ENCODE measurements around the gene ELAVL3. TPM values are rescaled to one million over a fixed set of nuclear protein-coding genes. Genes with fewer than 3 reads are reported as not detected.

The ELAVL3 gene
- total RNA-seq, 1 experiment from 2014 or later = 1.2 TPM

- H3K27me3 Mint-ChIP-seq (ENCODE audit: low read depth) = peaks cover 27% of the 10 kb centered on the region
- H3K4me3 Mint-ChIP-seq = peak overlapping the region; percentile 69 to 92
- H4K5ac ChIP-seq (ENCODE audit: insufficient read length, low read depth, low read length) = no peak overlapping the region
Measured at GRCh38 chr19:11422163-11423065, 58.4 kb downstream of the ELAVL3 start.

More at GRCh38 chr19:11422163-11423065, 58.4 kb downstream of the ELAVL3 start:
- Histone ChIP-seq H3K27me3 (ENCODE audit: insufficient read depth, low read length) (no peaks in the 10 kb centered on the region; the same call in 1 of the 2 replicates), H2BK5ac (ENCODE audit: insufficient read length, low read length) (no peak overlapping the region), H3K23ac (ENCODE audit: insufficient read length, low read depth, low read length) (no peak overlapping the region), H3K56ac (ENCODE audit: insufficient read length, low read depth, low read length) (no peak overlapping the region), H3K18ac (ENCODE audit: insufficient read length, low read depth, low read length) (peak overlapping the region; percentile 22), H4K20me1 (ENCODE audit: control insufficient read depth, insufficient read depth, insufficient read length) (no peaks in the 10 kb centered on the region), H3K23me2 (ENCODE audit: insufficient read length, low read depth, low read length, poor library complexity, severe bottlenecking) (peaks cover 32% of the 10 kb centered on the region), H2BK12ac (ENCODE audit: insufficient read length, low read depth, low read length) (no peak overlapping the region), H2AK5ac (ENCODE audit: insufficient read length, low read length) (no peak overlapping the region), H2BK20ac (ENCODE audit: low read depth, low read length, poor library complexity, severe bottlenecking) (no peak overlapping the region), H3K79me2 (ENCODE audit: insufficient read depth, low read length) (no peaks in the 10 kb centered on the region), H3K4me2 (ENCODE audit: insufficient read depth, insufficient read length, low read length) (peak overlapping the region; percentile 72), H4K91ac (ENCODE audit: insufficient read length, low read depth, low read length) (no peak overlapping the region), H3K14ac (ENCODE audit: insufficient read depth, low read length) (peak overlapping the region; percentile 13; the same call in 1 of the 2 replicates), H3K9ac (ENCODE audit: extremely low read depth, insufficient read length, low read length) (no peak overlapping the region), H3K79me1 (ENCODE audit: insufficient read depth, low read depth, low read length, poor library complexity, severe bottlenecking) (no peaks in the 10 kb centered on the region), H2BK120ac (ENCODE audit: low read depth, low read length, poor library complexity, severe bottlenecking) (no peak overlapping the region), H3K4me1 (ENCODE audit: insufficient read depth, low read length) (no peaks in the 10 kb centered on the region), H3T11ph (ENCODE audit: low read length) (no peak overlapping the region), H3K9me3 (ENCODE audit: control insufficient read depth, low read depth, low read length) (no peaks in the 10 kb centered on the region), H3K4ac (ENCODE audit: low read depth, low read length) (no peak overlapping the region), H2AFZ (ENCODE audit: low read length) (peak overlapping the region; percentile 70), H3K27ac (ENCODE audit: insufficient read length, low read depth, low read length) (no peak overlapping the region), H4K8ac (replicated peaks; ENCODE audit: insufficient read length, low read depth, low read length) (no peak overlapping the region), H2BK15ac (ENCODE audit: low read depth, low read length) (no peak overlapping the region)
- Mint-ChIP-seq H3K4me1 (peaks cover 23 to 31% of the 10 kb centered on the region in 2 experiments), H3K27ac (peak overlapping the region; percentile 90 to 95 (median 90); a peak in 5 of 7 replicates), H3K36me3 (ENCODE audit: insufficient read depth in 1 of 3, low read depth in 3 of 3) (0 out of 7 replicates have a peak, but pooled peaks cover 0 to 2% (median 0%) of the 10 kb centered on the region in 3 experiments), H3K9me3 (no peaks in the 10 kb centered on the region; a peak in 2 of 5 replicates)
- no CpG with 5 or more reads among the region's 56 CpGs for WGBS (ENCODE audit: extremely low coverage, insufficient read length, low lambda C conversion rate)
- TF ChIP-seq CTCF (conservative IDR thresholded peaks at IDR 0.05) = no peak
- peak; percentile 99 for DNase-seq
